Neural cell (in vitro differentiated cells): ENCODE measurements around the gene PARP3. TPM values are rescaled to one million over a fixed set of nuclear protein-coding genes. Genes with fewer than 3 reads are reported as not detected.

Experiments used
- H2AFZ ChIP-seq: fragments of 200-600, 300-800 bp; sonication (generic), shearing (Covaris generic); 2 replicates; pipeline ENCODE4 v1.6.0; 2014; ENCODE audit warnings: low read depth, mild to moderate bottlenecking, antibody characterized with exemption, low read length, moderate library complexity
- H3F3A ChIP-seq: fragments of 200-600 bp; shearing (Covaris generic); 2 replicates; pipeline ENCODE4 v1.6.1; 2016; ENCODE audit warnings: mild to moderate bottlenecking, moderate library complexity, mixed read lengths, antibody characterized with exemption, low read length; ENCODE audit not compliant: insufficient read depth, poor library complexity, severe bottlenecking
- H3K27ac ChIP-seq: fragments of 200-600, 300-800 bp; sonication (generic), shearing (Covaris generic); 2 replicates; pipeline ENCODE4 v1.5.1; 2014; ENCODE audit warnings: mild to moderate bottlenecking, low read length, moderate library complexity
- H3K27me3 ChIP-seq: fragments of 300-800, 200-600 bp; sonication (generic), shearing (Covaris generic); 2 replicates; pipeline ENCODE4 v1.6.0; 2014; ENCODE audit warnings: mild to moderate bottlenecking, low read depth, low read length, moderate library complexity; ENCODE audit not compliant: insufficient read depth
- H3K36me3 ChIP-seq: fragments of 300-800, 200-600 bp; sonication (generic), shearing (Covaris generic); 2 replicates; pipeline ENCODE4 v1.5.1; 2014; ENCODE audit warnings: mild to moderate bottlenecking, antibody characterized with exemption, low read length, moderate library complexity; ENCODE audit not compliant: insufficient read depth
- H3K4me2 ChIP-seq: fragments of 300-800, 200-600 bp; sonication (generic), shearing (Covaris generic); 2 replicates; pipeline ENCODE4 v1.6.0; 2014; ENCODE audit warnings: mild to moderate bottlenecking, low read length
- H3K4me3 ChIP-seq: fragments of 300-800, 200-600 bp; sonication (generic), shearing (Covaris generic); 2 replicates; pipeline ENCODE4 v1.5.1; 2014; ENCODE audit warnings: mild to moderate bottlenecking, low read length, moderate library complexity
- H3K79me2 ChIP-seq: fragments of 200-600 bp; shearing (Covaris generic); replicated peaks from 2 replicates; pipeline ENCODE4 v1.6.0; 2014; ENCODE audit warnings: mild to moderate bottlenecking, low read length, moderate library complexity; ENCODE audit not compliant: insufficient read depth
- H3K9ac ChIP-seq: fragments of 300-800, 200-600 bp; sonication (generic), shearing (Covaris generic); 2 replicates; pipeline ENCODE4 v1.6.1; 2016; ENCODE audit warnings: mild to moderate bottlenecking, low read length, mixed read lengths
- H3K9me2 ChIP-seq: fragments of 200-600 bp; shearing (Covaris generic); 2 replicates; pipeline ENCODE4 v1.6.1; 2016; ENCODE audit warnings: mild to moderate bottlenecking, low read length, mixed read lengths; ENCODE audit not compliant: insufficient read depth
- H3K9me3 ChIP-seq: fragments of 200-600, 300-800 bp; sonication (generic), shearing (Covaris generic); 2 replicates; pipeline ENCODE4 v1.6.1; 2016; ENCODE audit warnings: mild to moderate bottlenecking, mixed run types, low read length, moderate library complexity, mixed read lengths
- H4K20me1 ChIP-seq: fragments of 200-600 bp; shearing (Covaris generic); 2 replicates; pipeline ENCODE4 v1.6.1; 2016; ENCODE audit warnings: mild to moderate bottlenecking, mixed run types; ENCODE audit not compliant: insufficient read depth
- CTCF ChIP-seq: fragments of 450-650 bp; IDR thresholded peaks from 2 replicates; pipeline ENCODE4 v1.5.1; 2014; ENCODE audit warnings: antibody characterized with exemption, mild to moderate bottlenecking, moderate library complexity; ENCODE audit not compliant: poor library complexity, severe bottlenecking
- EP300 ChIP-seq: fragments of 450-650 bp; conservative IDR thresholded peaks from 2 replicates; pipeline ENCODE4 v1.6.1; 2014; ENCODE audit warnings: antibody characterized with exemption, mild to moderate bottlenecking, moderate library complexity; ENCODE audit not compliant: poor library complexity, severe bottlenecking
- EZH2 ChIP-seq: fragments of 200-600, 300-800 bp; shearing (Covaris generic), sonication (generic); IDR thresholded peaks from 2 replicates; pipeline ENCODE4 v1.6.1; 2014; ENCODE audit warnings: antibody characterized with exemption, low read length, borderline replicate concordance, mild to moderate bottlenecking; ENCODE audit not compliant: insufficient read depth, poor library complexity, severe bottlenecking
- MXI1 ChIP-seq: fragments of 450-650 bp; conservative IDR thresholded peaks from 2 replicates; pipeline ENCODE4 v1.6.1; 2014; ENCODE audit warnings: antibody characterized with exemption, mild to moderate bottlenecking; ENCODE audit not compliant: poor library complexity, severe bottlenecking
- POLR2AphosphoS5 ChIP-seq: IDR thresholded peaks from 2 replicates; pipeline ENCODE4 v1.6.1; 2012
- RAD21 ChIP-seq: fragments of 450-650 bp; conservative IDR thresholded peaks from 2 replicates; pipeline ENCODE4 v1.6.1; 2014; ENCODE audit warnings: antibody characterized with exemption, mild to moderate bottlenecking, moderate library complexity
- REST ChIP-seq: IDR thresholded peaks from 2 replicates; pipeline ENCODE4 v1.6.1; 2012; ENCODE audit warnings: borderline replicate concordance
- SMC3 ChIP-seq: fragments of 450-650 bp; conservative IDR thresholded peaks from 2 replicates; pipeline ENCODE4 v1.6.1; 2014; ENCODE audit warnings: antibody characterized with exemption, mild to moderate bottlenecking, moderate library complexity; ENCODE audit not compliant: poor library complexity
- TAF1 ChIP-seq: IDR thresholded peaks from 2 replicates; pipeline ENCODE4 v1.6.1; 2012; ENCODE audit warnings: low read depth
- polyA plus RNA-seq: library from polyadenylated mRNA; depleted of rRNA; stranded (reverse); fragments of >200 nt; gene quantifications from 2 replicates; pipeline ENCODE4 v1.2.3, GENCODE V29; 2014

PARP3 gene
- polyA plus RNA-seq, 1 donor from 2014 or later, result 5.3 TPM

GRCh38 chr3:51968883-51969678, 26.9 kb downstream of the PARP3 start:
- peak overlapping the region; percentile 71 for H3K4me3 ChIP-seq
- no peaks in the 10 kb centered on the region for H4K20me1 ChIP-seq
- H3K9me3 ChIP-seq, result no peaks in the 10 kb centered on the region
- peaks cover 31% of the 10 kb centered on the region for H3K79me2 ChIP-seq
- H3F3A ChIP-seq, result no peaks in the 10 kb centered on the region
- H3K27me3 ChIP-seq, result no peaks in the 10 kb centered on the region
- no peak for TF ChIP-seq REST
- TF ChIP-seq EZH2, result no peak
- no peak for TF ChIP-seq CTCF
- no peak for TF ChIP-seq TAF1
- no peak for TF ChIP-seq MXI1
- TF ChIP-seq SMC3, result no peak
- no peak for TF ChIP-seq POLR2AphosphoS5
- TF ChIP-seq RAD21, result no peak
- no peak for TF ChIP-seq EP300
- H3K9ac ChIP-seq, result peak overlapping the region; percentile 90
- no peak overlapping the region for H2AFZ ChIP-seq
- H3K36me3 ChIP-seq, result no peaks in the 10 kb centered on the region
- H3K27ac ChIP-seq, result peak overlapping the region; percentile 59
- H3K9me2 ChIP-seq, result no peaks in the 10 kb centered on the region
- no peak overlapping the region for H3K4me2 ChIP-seq

GRCh38 chr3:51969841-51970240, 27.7 kb downstream of the PARP3 start:
- no peak overlapping the region for H3K27ac ChIP-seq

More at GRCh38 chr3:51969841-51970240, 27.7 kb downstream of the PARP3 start:
- Histone ChIP-seq H4K20me1 (no peaks in the 10 kb centered on the region), H3K79me2 (peaks cover 23% of the 10 kb centered on the region), H3K9me2 (no peaks in the 10 kb centered on the region), H3K4me3 (no peak overlapping the region), H3K9ac (no peak overlapping the region), H3K36me3 (no peaks in the 10 kb centered on the region), H3F3A (no peaks in the 10 kb centered on the region), H3K4me2 (no peak overlapping the region), H3K9me3 (no peaks in the 10 kb centered on the region), H2AFZ (no peak overlapping the region), H3K27me3 (no peaks in the 10 kb centered on the region)
- TF ChIP-seq EP300, result no peak
- TF ChIP-seq CTCF, result no peak
- no peak for TF ChIP-seq SMC3
- TF ChIP-seq TAF1, result no peak
